HG02623 (cell line): ENCODE measurements around the gene LDLRAD4.

ENCODE experiments used
- ATAC-seq: cut with Tn5 transposase; IDR thresholded peaks from one replicate; pipeline ENCODE4 v1.9.1; 2021; ENCODE audit warnings: moderate library complexity; ENCODE audit not compliant: unreplicated experiment

Gene LDLRAD4

GRCh38 chr18:13440277-13441248, 222.0 kb downstream of the LDLRAD4 start:
- no peak for ATAC-seq

- no peak for ATAC-seq
Measured at GRCh38 chr18:13441736-13442135, 223.2 kb downstream of the LDLRAD4 start.

DNA sequence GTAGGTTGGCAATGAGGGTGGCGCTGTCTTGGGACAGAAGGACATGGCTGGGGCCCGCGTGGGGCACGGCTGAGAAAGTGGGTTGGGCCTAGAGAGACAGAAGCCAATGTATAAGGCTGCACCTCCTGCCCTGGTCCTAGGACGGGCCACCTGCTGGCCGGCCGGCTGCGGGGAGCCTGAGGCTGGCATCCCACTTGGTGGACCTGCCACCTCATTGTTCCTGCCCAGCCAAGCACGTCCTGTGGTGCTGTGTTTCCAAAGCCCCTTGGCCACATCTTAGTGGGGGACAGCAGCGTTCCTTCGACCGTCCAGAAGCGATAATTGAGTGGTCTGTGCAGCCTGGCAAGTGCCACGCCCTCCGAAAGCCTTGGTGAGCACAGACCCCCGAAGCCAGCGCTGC, 223.9 kb downstream of the LDLRAD4 start:
- ATAC-seq: no peak

- no peak for ATAC-seq
Measured at GRCh38 chr18:13443552-13443951, 225.0 kb downstream of the LDLRAD4 start.

GRCh38 chr18:13444430-13445240, 226.1 kb downstream of the LDLRAD4 start:
- no peak for ATAC-seq

GRCh38 chr18:13445241-13445897, 226.8 kb downstream of the LDLRAD4 start:
- ATAC-seq: no peak

- ATAC-seq: no peak
Measured at GRCh38 chr18:13446024-13446423, 227.5 kb downstream of the LDLRAD4 start.

DNA sequence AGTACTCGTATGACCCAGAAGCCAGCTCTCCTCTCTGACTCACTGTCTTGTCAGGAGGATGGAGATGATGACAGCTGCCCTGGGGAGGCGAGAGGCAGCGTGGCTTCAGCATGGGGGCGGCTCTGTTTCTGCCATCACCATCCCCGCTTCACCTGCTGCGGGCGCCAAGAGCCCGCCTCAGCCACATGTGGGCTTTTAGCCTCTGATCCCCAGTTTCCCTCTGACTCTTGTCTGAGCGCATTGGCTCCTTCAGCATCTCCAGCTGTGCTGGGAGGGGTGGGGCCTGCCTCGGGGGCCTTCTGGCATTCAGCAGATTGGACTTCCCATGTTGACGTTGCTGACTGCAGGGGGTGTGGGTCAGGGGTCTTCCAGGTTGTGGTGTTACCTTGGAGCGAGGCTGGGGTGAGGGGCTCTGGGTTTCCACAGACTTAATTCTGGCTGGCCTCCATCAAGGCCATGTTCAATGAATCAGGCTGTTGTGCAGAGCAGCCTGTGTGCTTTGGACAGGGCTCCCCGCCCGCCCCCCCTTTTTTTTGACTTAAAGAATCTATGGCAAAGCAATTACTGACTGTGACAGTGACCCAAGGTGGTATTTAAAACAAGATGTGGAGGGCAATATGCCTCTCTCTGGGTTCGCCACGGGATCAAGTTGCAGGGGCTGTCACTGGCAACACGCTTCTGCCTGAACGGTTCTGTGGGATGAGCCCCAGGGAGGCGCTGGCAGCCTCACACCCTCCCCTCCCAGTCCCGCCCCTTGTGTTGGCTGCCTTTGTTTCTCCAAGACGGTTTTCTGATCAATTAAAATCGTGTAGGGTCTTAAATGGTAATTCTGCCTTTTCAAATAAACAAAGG, 228.3 kb downstream of the LDLRAD4 start:
- no peak for ATAC-seq

- ATAC-seq: no peak
Measured at GRCh38 chr18:13447621-13448334, 229.2 kb downstream of the LDLRAD4 start.

DNA sequence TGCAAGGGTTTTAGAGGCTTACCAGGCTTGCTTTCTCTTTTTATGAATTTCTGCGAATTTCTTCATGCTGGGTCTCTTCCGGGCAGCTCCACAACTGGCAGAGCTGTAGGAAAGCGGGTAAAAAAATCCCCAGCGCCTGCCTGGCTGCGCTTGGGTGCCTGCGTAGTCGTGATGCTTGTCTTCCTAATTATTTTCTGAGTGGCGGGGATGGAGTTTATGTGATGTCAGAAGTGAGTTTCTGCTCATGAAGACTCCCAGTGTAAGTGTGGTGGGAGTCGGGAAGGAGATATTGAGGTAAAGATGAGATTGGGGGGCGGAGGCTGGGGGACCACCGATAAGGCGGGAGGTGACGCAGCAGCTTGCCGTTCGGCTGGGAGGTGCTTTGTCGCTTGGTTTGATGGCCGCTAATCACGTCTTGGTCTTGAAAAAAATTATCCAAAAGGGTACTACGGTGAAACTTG, 229.8 kb downstream of the LDLRAD4 start:
- ATAC-seq: no peak

DNA sequence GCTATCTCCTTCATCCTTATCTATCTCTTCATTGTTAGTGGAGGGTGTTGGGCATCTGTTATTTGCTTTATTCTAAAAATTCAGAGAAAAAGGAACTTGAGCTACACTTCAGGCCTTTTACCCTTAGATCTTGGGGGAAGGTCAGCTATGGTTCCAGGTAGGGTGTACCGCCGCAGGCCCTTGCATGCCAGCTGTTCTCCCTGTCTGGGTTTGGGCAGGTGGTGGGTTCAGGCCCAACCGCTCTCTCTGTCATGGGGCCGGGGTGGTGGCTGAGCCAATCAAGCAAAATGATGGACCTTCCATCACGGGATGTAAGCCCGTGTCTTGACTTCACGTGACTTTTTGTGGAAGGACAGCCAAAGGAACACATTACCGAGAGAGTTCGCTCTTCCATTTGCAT, 231.1 kb downstream of the LDLRAD4 start:
- no peak for ATAC-seq

DNA sequence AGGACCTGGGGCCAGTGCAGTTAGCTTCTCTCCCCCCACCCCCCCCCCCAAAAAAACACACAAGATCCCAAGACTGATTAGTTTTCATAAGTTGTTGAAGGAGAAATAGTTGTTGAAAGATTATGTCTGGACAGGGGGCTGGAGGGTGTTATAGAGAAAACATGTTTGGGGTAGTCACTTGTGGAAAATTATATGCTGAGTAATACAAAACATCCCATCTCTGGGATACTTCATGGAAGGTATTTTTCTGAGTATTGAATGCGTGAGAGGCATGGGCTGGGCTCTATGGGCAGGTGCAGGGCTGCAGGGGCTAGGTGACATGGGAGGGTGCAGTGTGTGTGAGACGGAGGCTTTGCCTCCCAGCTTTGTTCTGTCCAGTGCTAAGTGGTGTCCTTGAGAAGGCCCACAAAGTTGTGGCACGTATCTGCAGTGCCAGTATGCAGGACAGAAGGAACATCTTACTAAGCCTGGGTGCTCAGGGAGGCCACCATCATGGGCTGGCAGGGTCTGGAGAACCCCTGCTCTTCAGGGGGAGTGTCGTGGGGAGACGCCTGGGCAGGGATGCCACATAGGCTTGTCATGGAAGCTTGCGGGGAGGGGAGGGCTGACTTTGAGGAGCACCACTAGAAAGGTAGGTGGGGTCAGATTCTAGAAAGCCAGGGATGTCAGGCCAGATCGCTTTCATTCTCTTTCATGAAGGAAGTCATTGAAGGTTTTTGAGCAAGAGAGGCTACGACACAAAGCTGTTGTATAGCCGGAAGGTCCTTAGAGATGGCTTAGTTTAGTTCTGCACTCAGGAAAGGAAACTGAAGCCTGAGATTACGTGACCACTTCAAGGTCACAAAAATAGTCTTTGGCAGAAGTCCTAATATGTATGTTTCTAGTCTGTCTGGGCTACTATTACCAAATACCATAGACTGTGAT, 232.0 kb downstream of the LDLRAD4 start:
- ATAC-seq: peak; percentile 70

- no peak for ATAC-seq
Measured at GRCh38 chr18:13451213-13451540, 232.6 kb downstream of the LDLRAD4 start.

- no peak for ATAC-seq
Measured at GRCh38 chr18:13451661-13452387, 233.3 kb downstream of the LDLRAD4 start.

GRCh38 chr18:13452388-13452811, 233.8 kb downstream of the LDLRAD4 start:
- no peak for ATAC-seq

GRCh38 chr18:13452871-13453680, 234.5 kb downstream of the LDLRAD4 start:
- ATAC-seq: no peak

- ATAC-seq: no peak
Measured at GRCh38 chr18:13453714-13454113, 235.2 kb downstream of the LDLRAD4 start.
